Activated CD8-positive, alpha-beta memory T cell treated with anti-CD3 and anti-CD28 coated beads, Interleukin-2, amount 50 U/mL, for 48 hours (primary cell): ENCODE measurements around the gene CIDEA.
"Not testable (repeated sequence)": the region's sequence is repeated elsewhere in the genome, so short reads cannot be mapped to it uniquely, and the experiment has no call there.

Experiments used
- DNase-seq: peaks from one replicate; pipeline ENCODE4 v3.0.0-alpha.2; 2020

The CIDEA gene, protein sequence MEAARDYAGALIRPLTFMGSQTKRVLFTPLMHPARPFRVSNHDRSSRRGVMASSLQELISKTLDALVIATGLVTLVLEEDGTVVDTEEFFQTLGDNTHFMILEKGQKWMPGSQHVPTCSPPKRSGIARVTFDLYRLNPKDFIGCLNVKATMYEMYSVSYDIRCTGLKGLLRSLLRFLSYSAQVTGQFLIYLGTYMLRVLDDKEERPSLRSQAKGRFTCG

DNA sequence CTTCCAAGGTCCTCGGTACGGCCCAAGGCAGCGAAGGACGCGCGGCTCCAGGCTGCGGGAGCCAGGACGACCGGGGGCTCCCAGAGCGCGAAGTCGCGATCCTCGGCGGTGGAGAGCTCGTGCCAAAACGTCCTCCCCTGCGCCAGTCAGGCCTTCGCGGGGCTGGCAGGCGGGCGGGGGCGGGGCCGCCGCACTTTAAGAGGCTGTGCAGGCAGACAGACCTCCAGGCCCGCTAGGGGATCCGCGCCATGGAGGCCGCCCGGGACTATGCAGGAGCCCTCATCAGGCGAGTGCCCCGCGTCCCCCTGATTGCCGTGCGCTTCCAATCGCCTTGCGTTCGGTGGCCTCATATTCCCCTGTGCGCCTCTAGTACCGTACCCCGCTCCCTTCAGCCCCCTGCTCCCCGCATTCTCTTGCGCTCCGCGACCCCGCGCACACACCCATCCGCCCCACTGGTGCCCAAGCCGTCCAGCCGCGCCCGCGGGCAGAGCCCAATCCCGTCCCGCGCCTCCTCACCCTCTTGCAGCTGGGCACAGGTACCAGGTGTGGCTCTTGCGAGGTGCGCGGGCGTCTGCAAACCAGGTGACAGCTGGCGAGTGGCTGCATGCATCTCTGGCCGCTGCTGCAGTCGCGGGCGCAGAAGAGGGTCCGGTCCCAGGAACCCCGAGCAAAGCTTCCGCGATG, at the start of gene CIDEA:
Gene CIDEA, plus strand, starts transcription at position 226 of the 684 bp plus-strand sequence. Its CDS starts 23 bp downstream, at position 249.
- no peak for DNase-seq

GRCh38 chr18:12208296-12209153, 45.6 kb upstream of the CIDEA start:
- not testable (repeated sequence) for DNase-seq

DNA sequence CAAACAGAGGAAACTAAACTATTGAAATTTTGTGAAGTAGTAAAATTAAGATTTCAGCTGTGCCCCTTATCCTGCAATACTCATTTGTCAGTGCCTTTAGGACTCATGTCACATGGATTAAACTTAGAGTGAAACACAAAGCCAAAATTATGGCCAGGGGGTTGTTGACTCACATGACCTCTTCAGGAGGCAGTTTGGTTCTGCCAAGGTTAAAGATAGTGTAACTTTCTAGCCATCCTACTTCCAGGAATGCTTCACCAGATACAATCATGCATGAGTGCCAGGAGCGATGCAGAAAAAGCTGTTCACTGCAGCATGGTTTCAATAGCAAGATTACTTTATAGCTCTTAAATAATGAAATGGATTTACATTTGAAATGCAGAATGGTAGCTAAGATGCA, 41.9 kb upstream of the CIDEA start:
- not testable (repeated sequence) for DNase-seq

DNA sequence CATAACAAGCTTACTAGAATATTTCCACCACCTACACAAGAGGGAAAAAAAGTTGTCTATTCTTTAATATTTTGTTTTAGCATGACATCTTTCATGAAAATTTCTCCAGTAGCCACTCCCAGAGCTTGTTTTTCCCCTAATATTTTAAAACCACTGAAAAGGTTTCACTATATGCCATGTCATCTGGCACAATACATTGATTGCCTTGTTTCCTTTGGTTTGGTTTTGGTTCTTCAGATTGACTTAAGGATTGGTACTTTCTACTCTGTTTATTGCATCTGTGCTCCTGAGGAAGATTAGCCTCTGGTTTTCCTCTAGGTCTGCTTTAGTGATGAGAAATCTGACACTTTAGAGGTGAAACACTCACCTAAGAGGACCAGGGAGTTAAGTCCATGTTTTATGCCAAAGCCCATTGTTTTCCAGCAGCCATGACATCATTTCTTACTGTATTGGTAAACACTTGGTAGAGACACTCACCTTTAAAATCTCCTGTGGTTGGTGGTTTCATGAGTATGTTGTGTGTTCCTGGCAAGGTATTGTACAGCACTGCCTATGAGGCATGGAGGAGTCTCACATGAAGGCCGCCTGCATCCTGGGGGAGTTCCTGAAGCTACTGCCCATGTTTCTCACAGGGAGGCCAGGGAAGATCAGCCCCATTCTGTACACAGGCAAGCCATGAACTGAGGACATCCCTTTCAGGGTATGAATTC, 39.7 kb upstream of the CIDEA start:
- DNase-seq = not testable (repeated sequence)

GRCh38 chr18:12216471-12216870, 37.7 kb upstream of the CIDEA start:
- DNase-seq = not testable (repeated sequence)

GRCh38 chr18:12218603-12219002, 35.6 kb upstream of the CIDEA start:
- not testable (repeated sequence) for DNase-seq

DNA sequence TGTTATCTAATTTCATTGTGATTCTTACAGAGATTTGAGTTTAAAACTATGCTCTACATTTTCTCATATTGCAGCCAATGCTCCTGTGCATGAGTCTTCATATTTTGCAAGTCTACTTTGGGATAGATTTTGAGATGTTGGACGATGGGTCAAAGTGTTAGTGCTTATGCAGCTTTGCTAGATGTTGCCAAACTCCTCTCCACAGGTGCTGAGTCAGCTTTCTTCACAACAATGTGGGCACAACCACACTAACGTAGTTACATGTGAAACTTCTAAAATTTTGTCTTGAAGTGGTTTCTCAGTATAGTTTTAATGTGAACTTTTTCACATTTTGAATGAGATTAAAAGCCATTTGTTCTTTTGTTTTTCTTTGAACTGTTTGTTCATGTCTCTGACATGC, 32.1 kb upstream of the CIDEA start:
- DNase-seq = not testable (repeated sequence)

DNA sequence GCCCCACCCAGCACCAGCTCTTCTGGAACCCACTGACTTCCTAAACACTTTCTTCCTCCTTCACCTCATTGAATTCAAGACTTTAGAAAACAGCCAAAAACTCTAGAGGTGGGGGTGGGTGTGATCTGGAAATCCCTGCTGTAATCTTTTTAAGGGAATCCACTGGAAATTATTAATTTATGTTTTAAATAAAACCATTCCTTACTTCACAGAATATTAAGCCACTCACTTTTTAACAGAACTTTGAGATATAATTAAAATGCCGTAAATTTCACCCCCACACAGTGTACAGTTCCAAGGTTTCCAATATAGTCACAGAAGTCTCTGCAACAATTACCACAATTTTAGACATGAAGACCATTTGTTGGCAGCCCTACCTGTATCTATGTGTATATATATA, 30.8 kb upstream of the CIDEA start:
- DNase-seq = not testable (repeated sequence)

- DNase-seq = not testable (repeated sequence)
Measured at GRCh38 chr18:12226807-12227206, 27.4 kb upstream of the CIDEA start.

DNA sequence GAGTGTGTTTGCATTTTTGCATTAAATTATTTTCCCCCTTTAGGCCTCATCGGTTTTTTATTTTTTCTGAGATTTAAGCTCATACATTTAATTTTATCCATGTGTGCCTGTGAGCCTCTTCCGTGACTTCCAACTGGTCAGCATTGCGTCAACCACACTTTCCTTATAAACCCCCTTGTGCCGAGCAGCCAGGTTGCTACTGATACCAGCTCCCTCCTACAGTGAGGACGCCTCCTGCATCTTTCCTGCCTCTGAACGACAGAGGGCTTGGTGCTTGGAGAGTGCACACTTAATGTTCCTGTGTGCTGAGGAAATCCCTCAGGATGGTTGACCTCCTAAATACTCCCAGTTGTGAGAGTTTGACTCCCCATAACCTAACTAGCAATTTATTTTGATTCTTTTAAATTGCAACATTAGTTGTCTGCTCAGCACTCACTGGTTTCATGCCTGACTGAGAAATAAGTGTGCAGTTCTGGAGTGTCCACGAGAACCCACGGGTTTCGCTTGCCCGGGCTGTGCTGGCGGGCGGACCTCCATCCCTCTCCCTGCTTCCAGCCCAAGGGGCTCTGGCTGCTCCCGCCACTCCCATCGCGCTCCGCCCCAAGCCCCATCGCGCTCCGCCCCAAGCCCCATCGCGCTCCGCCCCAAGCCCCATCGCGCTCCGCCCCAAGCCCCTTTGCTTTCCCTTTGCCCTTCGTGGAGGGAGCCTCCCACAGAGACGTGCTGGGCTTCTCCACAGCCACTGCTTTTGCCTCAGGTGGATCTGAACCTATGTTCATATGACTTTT, 26.6 kb upstream of the CIDEA start:
- DNase-seq = not testable (repeated sequence)

DNA sequence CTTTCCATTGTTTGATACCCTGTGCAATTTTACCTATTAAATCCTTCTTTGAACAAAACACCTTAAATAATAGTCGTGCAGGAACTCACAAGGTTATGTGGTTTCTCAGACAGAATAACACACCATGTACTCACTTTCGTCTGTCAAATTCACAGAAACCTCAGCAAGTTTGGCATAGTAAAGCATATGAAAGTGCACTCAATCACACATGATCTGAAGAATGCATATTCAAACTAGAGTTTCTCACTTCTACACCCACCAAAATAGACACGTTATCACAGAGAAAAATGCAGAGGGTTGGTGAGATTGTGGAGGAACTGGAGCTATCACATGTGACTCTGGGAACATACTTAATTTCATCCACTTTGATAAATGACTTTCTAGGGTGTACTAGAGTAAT, 25.9 kb upstream of the CIDEA start:
- DNase-seq = not testable (repeated sequence)

DNA sequence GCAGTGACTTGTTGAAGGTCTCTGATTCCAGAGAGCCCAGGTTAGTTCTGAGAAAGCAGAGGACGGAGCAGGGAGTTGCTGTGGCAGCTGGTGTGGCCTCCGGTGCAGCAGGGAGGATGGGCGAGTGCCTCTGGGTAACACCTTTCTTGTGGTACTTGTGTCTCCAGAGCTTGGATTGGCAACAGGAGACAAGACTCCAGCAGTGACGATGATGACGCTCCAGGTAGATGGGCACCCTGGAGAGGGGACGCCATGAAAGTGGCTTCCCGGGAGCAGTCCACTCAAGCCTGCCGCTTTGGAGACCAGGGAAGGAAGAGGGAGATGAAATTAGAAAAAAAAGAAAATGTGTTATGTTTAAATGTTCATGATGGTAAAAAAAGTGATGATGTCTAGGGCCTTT, 23.6 kb upstream of the CIDEA start:
- not testable (repeated sequence) for DNase-seq

DNA sequence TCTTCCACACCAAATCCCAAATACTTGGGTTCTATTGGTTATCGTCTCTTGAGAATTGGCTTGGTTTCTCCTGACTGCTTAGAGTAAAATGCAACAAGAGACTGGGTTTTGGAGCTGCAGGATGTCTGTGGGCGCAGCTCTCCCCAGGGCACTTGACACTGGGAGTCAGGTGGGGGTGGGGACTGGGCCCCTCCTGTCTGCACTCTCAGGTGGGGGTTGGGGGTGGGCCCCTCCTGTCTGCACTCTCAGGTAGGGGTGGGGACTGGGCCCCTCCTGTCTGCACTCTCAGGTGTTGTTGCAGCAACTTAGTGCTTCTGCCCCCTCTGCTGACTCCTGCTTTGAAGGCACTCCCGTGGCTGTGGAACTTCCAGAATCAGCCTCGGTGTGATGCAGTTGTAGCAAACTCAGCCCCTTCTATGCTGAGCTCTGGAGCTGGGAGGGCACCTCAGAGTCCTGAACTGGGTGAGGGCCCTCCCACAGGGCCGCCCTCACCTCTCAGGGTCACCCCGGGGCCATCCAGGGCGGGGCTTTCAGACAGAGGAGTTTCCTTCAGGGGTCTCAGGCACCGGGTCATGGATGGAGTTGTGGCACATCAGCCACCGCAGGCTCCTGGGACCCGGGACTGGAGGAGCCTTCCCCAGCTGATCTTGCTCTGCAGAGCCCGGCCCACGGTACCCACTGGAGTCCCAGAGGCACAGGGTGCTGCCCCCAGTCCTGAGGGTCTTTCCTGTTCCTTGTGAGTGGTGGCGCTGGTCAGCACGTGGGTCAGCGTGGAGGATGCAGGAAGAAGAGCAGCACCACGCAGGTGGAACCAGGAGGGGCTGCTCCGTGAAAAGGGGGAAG, 22.9 kb upstream of the CIDEA start:
- no peak for DNase-seq

DNA sequence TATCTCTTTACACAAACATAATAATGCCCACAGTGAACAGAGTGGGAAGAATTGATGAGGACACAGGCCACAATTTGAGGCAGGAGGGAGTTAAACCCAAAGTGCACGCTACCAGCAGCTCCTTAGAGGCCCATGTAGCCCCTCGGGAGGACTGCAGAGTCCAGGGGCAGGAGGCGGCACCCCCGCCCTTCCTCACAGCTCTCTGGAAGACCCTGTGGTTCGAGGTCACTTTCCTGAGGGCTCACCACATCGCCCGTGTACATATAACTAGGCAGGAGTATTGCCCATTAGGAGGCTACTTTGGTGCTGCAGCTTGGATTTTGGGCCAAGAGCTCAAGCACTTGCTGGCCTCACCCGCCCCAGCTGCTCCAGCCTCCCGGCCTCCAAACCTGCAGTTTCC, 22.2 kb upstream of the CIDEA start:
- DNase-seq = no peak

DNA sequence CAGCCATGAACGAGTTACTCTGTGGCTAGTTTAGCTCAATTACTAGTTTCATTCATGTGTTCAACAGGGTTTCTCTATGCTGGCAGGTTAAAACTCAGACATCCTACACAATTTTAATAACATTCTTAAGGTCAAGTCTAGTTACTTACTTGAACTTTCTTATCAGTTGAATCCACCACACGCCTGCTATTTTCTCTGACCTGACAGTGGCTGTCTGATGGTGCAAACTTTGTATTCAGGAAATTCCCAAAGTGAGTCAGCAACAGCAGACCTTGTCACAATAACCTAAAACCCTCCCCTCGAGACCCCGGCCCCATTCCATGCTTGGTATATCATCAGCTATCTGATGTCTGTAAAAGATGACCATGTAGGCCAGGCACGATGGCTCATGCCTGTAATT, 20.8 kb upstream of the CIDEA start:
- DNase-seq = no peak

DNA sequence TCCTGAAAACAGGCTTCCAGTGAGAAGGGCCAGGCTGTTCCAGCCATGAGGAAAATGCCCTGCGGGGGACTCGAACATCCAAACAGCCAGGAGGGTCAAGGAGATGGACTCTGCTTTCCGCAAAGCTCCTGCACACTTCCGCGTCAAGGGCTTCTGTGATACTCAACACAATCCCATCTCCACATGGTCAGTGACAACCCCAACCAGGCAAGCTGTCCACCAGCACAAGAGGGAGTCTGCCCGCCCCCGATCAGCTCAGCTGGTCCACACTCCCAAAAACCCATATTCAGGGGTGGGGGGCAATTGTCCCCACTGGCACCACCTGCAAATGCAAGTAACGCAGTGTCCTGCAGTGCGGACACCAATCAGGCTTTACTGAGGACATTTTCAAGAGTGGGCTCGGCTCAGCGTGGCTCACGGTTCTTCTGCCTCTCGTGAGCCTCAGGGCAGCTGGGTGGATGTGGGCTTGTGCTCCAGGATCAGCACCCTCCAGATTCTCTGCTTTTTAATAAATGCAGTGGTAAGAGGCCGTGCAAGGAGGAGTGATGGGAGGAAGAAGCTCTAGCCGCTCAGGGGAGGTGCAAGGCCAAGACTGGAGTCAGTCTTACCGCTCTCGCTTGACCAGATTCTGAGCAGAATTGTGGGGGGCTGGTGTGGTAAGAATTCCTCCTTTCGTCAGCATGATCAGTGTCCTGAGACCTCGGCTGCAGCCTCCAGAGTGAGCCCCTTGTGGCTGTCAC, 19.5 kb upstream of the CIDEA start:
- DNase-seq = no peak

DNA sequence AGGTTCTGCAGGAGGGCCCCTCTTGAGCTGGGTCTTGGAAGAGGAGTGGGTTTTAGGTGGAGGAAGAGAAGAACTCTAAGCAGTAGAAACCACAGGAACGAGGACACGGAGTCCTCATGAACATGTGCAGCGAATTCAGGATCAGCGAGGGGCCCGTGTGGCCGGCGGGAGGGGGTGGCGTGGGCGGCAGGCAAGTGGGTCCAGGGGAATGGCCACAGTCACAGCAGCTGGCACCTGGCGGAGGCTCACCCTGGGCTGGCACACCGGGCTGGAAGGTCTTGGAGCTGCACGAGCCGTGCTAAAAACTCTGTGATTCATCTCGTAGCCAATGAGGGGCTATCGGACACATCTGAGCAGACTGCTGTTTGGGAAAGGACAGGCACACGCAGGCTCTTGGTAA, 18.0 kb upstream of the CIDEA start:
- DNase-seq = no peak

DNA sequence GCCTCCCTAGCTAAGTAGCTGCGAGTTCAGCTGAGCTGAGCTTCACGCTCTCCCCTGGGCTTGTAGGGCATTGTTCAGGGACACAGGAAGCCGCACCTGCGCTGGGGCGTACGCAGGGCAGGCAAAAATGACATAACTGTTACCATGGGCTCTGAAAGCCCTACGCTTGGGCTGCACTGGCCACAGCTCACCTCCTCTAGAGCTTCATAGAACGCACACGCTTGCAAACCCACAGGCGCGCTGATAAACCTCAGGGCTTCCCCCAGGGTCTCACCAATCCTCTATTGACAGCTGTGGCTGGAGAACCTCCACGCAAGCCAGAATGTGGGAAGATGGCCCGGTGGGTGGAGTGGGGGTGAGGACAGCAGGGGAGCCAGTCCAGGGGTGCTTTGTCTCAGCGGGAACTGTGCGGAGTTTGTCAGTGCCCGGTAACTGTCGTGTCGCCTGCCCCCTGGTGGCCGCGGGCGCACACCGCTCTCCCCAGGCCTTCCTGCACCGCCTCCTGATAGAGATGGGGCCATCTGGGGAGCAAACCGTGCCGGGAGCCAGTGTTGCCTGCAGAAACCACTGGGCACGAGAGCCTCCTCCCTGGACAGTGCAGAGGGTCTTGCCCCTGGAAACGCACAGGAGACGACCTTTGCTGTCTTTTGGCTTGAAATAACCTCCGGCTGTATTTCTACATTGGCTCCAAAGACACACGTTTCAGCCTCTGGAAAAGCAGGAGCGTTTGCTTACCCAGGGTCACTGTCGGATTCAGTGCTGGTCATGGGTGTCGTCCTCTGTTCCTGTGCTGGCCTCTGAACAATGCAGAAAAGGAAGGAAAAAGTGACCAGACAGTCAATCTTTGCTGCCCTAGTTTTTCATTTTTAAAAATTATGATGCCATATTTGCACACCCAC, 17.0 kb upstream of the CIDEA start:
- DNase-seq = peak; percentile 94

GRCh38 chr18:12238826-12239225, 15.3 kb upstream of the CIDEA start:
- DNase-seq = no peak
